GM19328 (cell line): ENCODE measurements around the gene RHOV.

Experiments used
- ATAC-seq: cut with Tn5 transposase; IDR thresholded peaks from one replicate; pipeline ENCODE4 v1.9.1; 2021; ENCODE audit warnings: mild to moderate bottlenecking, moderate library complexity; ENCODE audit not compliant: unreplicated experiment

RHOV gene, protein sequence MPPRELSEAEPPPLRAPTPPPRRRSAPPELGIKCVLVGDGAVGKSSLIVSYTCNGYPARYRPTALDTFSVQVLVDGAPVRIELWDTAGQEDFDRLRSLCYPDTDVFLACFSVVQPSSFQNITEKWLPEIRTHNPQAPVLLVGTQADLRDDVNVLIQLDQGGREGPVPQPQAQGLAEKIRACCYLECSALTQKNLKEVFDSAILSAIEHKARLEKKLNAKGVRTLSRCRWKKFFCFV

GRCh38 chr15:40873694-40874561, at the start of gene RHOV:
Gene RHOV (minus strand): TSS chr15:40874234. CDS start chr15:40874139, 95 bp downstream.
- ATAC-seq, result peak; percentile 45

DNA sequence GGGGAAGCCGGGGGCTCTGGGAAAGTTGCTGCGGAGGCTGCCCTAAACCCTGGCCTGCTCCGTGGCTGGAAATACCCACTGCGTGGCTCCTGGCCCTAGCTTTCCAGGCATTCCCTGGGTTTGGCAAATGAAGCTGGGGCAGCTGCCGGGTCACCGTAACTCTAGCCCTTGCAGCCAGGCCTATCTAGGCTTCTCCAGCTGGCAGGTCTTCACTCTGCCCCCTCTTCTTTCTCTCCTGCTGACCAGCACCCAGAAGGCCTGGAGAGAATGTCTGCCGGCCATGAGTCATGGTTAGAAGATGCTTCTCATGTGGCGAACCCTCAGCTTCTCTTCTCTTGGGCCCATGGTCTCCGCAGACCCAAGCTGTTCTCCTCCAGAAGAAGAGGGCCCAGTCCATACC, 49.5 kb upstream of the RHOV start:
- ATAC-seq, result no peak

GRCh38 chr15:40922608-40923005, 48.6 kb upstream of the RHOV start:
- no peak for ATAC-seq

GRCh38 chr15:40921949-40922607, 48.0 kb upstream of the RHOV start:
- ATAC-seq, result no peak

- no peak for ATAC-seq
Observed at GRCh38 chr15:40918799-40919392, 44.9 kb upstream of the RHOV start.

- no peak for ATAC-seq
Observed at GRCh38 chr15:40918146-40918798, 44.2 kb upstream of the RHOV start.

DNA sequence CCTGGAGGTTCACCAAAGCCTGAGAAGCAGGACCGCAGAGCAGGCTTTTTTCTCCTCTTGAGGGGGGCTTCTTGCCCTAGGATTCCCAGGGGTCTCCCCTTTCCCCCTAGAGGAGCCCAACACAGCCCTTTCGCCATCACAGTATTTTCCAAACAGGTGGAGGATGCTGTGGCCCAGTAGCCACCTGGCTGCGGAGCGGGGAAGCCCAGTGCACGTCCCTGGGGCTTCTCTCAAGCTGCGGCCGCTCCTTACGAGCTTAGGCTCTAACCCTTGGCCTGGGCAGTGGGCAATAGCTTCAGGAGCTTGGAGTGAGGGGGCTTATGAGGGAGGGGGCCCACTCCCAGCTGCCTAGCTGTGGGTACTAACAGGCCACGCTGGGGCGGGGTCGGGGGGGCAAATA, 43.6 kb upstream of the RHOV start:
- ATAC-seq, result no peak

GRCh38 chr15:40915679-40916078, 41.6 kb upstream of the RHOV start:
- no peak for ATAC-seq

GRCh38 chr15:40915116-40915661, 41.2 kb upstream of the RHOV start:
- no peak for ATAC-seq

GRCh38 chr15:40914486-40914885, 40.5 kb upstream of the RHOV start:
- ATAC-seq, result no peak

DNA sequence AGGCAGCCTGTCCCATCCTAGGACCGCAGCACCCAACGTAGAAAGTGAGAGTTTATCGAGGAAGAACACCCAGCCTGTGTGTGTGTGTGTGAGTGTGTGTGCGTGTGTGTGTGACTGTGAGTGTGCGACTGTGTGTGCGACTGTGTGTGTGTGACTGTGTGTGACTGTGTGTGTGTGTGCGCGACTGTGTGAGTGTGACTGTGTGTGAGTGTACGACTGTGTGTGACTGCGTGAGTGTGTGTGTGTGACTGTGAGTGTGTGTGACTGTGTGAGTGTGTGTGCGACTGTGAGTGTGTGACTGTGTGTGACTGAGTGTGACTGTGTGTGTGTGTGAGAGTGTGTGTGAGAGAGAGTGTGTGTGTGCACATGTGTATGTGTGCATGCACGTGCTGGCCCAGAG, 40.0 kb upstream of the RHOV start:
- no peak for ATAC-seq

DNA sequence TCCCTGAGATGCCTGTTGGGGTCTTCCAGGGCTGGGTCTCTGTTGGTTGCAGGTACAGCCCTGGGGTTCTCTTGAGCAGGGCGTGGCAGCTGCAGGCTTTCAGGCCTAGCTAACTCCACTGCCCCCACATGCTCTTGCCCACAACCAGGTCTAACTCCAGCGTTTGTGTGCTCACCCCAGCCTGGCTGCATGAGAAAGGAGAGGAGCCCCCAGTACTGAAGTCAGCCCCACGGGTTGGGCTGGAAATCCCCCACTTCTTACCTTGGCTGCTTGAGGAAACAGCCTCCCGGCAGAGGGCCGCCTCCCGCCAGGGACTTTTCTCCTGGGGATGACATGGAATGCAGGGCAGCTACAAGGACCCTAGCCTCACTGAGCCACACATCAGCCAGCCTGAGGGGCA, 38.4 kb upstream of the RHOV start:
- no peak for ATAC-seq

GRCh38 chr15:40911693-40912092, 37.7 kb upstream of the RHOV start:
- ATAC-seq, result no peak

GRCh38 chr15:40911141-40911540, 37.1 kb upstream of the RHOV start:
- no peak for ATAC-seq

GRCh38 chr15:40909662-40910630, 35.9 kb upstream of the RHOV start:
- ATAC-seq, result no peak

GRCh38 chr15:40908095-40908494, 34.1 kb upstream of the RHOV start:
- ATAC-seq, result no peak

GRCh38 chr15:40906991-40907802, 33.2 kb upstream of the RHOV start:
- no peak for ATAC-seq

- peak; percentile 63 for ATAC-seq
Observed at GRCh38 chr15:40906091-40906990, 32.3 kb upstream of the RHOV start.
